Stomach (tissue), 9 donors: ENCODE results near the gene TRMT1. TPM values are rescaled to one million over a fixed set of nuclear protein-coding genes. Genes with fewer than 3 reads are reported as not detected.
A peak's percentile ranks its signal among the peaks of the same experiment; 100 is the strongest.

ENCODE experiments used
- DNase-seq, 2 donors: peaks; one replicate each; pipeline versions ENCODE4 v3.0.0 to v3.0.0-alpha.2; 2013 to 2019
- H3K27ac ChIP-seq, 5 donors: fragments of 200-600 bp in 4 of 5; sonication (generic) in 4 of 5; one replicate each; pipeline ENCODE4 v1.5.1; 2013 to 2019; ENCODE audit warnings: mild to moderate bottlenecking in 1 of 5, moderate library complexity in 1 of 5
- H3K27me3 ChIP-seq, 3 donors: fragments of 200-600 bp; sonication (generic); one replicate each; pipeline ENCODE4 v1.5.1; 2017 to 2019; ENCODE audit warnings: mixed run types in 1 of 3
- H3K36me3 ChIP-seq, 4 donors: fragments of 200-600 bp; sonication (generic); 1 replicate in 3 of 4; 2 replicates in 1 of 4; pipeline ENCODE4 v1.5.1; 2016 to 2019
- H3K4me1 ChIP-seq, 4 donors: fragments of 200-600 bp; sonication (generic); one replicate each; pipeline ENCODE4 v1.5.1; 2016 to 2019
- H3K4me3 ChIP-seq, 4 donors: fragments of 200-600 bp; sonication (generic) in 3 of 4; one replicate each; pipeline ENCODE4 v1.5.1; 2016 to 2019; ENCODE audit warnings: mild to moderate bottlenecking in 1 of 4
- H3K9me3 ChIP-seq, 4 donors: fragments of 200-600 bp; sonication (generic); one replicate each; pipeline ENCODE4 v1.5.1; 2016 to 2019
- EP300 ChIP-seq: sonication (generic); formaldehyde crosslinking; IDR thresholded peaks from one replicate; pipeline ENCODE4 v1.6.1; 2017; ENCODE audit warnings: antibody characterized with exemption
- POLR2A ChIP-seq, 4 donors: fragments of 450-650 bp; IDR thresholded peaks; one replicate each; pipeline ENCODE4 v1.6.1; 2016; ENCODE audit warnings: antibody characterized with exemption in 4 of 4, control low read depth in 2 of 4, mild to moderate bottlenecking in 1 of 4, moderate library complexity in 1 of 4
- POLR2AphosphoS5 ChIP-seq, 3 donors: sonication (generic); formaldehyde crosslinking; IDR thresholded peaks; one replicate each; pipeline ENCODE4 v1.6.1; 2016; ENCODE audit warnings: antibody characterized with exemption in 3 of 3
- WGBS, 5 donors: extraction: QIAGEN DNeasy Blood & Tissue Kit in 3 of 5; methylation state at CpG; one replicate each; pipeline versions ENCODE4 v1.1.5 to v1.1.7; 2013 to 2018; 5-methylcytosine and 5-hydroxymethylcytosine counted together
- intact Hi-C: fragments of 100-400 bp; cut with DNase I; formaldehyde crosslinking; loops from one replicate; pipeline ENCODE4 v1.15.1; 2023; ENCODE audit warnings: low total_unique reads
- polyA plus RNA-seq, 3 donors: library from polyadenylated mRNA; stranded (reverse); fragments of 200-250 nt; gene quantifications; one replicate each; pipeline ENCODE4 v1.2.3, GENCODE V29; 2013
- total RNA-seq, 5 donors: library from RNA; depleted of rRNA; stranded (reverse); fragments of >200 nt; gene quantifications; one replicate each; pipeline versions ENCODE4 v1.1.0 to v1.2.3, GENCODE V29; 2014 to 2016
- TF ChIP-seq, protein P1 (sequence below), 7 experiments: fragments of 450-650 bp in 4 of 7; fragments of 200-600 bp in 3 of 7; sonication (generic) in 3 of 7; IDR thresholded peaks; one replicate each; pipeline ENCODE4 v1.5.1; 2016 to 2019; ENCODE audit warnings: antibody characterized with exemption in 7 of 7, control low read depth in 2 of 7, mild to moderate bottlenecking in 1 of 7
- donor health status: healthy with polysubstance abuse.
- donor health status: Bipolar disorder and iron deficiency.
- donor health status: healthy.

The TRMT1 gene
- total and polyA plus RNA-seq, 8 donors = 29.6 to 373 (median 58.6) TPM

DNA sequence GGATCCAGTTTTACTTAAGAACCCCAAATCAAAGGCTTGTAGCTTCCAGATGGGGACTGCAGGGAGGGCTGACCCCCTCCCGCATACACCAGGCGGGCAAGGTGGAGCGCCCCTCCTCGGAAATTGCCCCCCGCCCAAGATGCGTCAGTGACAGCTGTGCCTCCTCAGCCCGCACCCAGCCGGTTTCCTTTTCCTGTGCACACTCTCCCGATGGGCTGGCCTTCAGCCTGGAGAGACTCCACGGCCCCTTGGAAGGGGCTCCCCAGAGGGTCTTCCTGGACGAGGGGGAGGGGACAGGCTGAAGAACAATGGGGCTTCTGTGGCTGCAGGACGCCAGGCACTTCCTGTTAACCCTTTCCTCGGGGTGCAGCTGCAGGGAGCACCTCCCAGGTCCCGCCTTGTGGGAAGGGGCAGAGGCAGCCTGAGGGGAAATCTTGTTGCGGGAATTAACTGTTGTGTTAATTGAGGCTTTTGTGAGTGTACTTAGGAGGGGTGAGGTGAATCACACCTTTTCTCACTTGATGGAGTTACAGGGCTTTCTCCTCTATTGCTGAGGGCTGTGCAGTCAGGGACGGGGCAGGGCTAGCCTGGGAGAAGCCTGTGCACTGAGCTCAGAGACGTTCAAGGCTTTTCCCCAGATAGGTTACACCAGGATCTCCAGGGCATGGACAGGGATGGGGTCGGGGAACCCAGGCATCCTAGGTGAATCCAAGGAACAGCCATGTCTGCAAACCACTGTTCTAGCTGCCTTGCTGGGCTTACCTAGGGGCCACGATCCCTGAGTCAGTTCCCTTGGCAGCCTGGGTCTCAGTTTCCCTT, 48.0 kb upstream of the TRMT1 start:
- peak; percentile 47 to 96 for DNase-seq
- peak overlapping the region; percentile 94 to 98 (median 96) for H3K27ac ChIP-seq
- peak in 2 of 3 donors; percentile 48 to 53 for TF ChIP-seq POLR2AphosphoS5 (IDR thresholded peaks at IDR 0.05)
- no peak for TF ChIP-seq EP300
- WGBS, 5 donors = 6 to 22% (median 10%) methylated on average over 11 to 19 of the region's 19 CpGs
- intact Hi-C loops = no loop called here
- H3K4me1 ChIP-seq = peaks cover 62 to 90% (median 86%) of the 10 kb centered on the region in 4 donors
- H3K27me3 ChIP-seq = no peaks in the 10 kb centered on the region
- peak overlapping the region; percentile 33 to 45 (median 40) for H3K4me3 ChIP-seq
- H3K9me3 ChIP-seq = no peaks in the 10 kb centered on the region
- H3K36me3 ChIP-seq = no peaks in the 10 kb centered on the region

DNA sequence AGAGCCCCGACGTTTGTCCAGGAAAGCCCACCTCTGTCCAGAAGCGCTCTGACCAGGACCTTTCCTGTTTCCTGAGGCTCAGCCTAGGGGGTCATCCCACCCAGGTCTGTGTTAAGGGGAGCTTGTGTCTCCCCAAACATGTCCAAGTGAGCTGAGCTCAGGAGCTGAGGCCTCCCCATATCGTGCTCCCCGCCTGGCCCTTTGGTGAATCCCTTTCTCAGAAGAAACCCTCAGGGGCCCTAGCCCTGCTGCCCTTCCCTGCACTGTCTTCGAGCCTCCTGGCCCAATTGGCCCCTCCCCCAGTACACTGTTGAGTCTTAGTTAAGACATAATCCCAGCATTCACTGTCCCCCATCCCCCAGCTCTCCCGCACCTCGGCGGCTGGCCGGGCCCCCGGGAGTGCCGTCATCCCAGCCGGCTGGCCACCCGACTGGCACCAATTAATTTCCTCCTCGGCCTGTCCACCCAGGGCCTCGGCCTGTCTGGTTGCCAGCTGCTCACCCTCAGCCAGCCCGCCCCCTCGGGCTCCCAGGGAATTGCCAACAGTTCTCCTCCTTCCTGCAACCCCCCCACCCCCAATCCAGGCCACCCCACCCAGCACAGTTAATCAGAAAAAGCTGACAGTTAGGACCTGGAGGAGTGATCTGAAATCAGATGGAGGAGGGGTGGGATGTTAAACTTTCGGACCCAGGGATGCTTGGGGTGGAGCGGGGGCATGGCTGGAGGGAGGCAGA, 47.2 kb upstream of the TRMT1 start:
- peak overlapping the region; percentile 33 to 45 (median 40) for H3K4me3 ChIP-seq
- 3 to 9% (median 7%) methylated on average over 15 to 20 of the region's 20 CpGs for WGBS, 5 donors

DNA sequence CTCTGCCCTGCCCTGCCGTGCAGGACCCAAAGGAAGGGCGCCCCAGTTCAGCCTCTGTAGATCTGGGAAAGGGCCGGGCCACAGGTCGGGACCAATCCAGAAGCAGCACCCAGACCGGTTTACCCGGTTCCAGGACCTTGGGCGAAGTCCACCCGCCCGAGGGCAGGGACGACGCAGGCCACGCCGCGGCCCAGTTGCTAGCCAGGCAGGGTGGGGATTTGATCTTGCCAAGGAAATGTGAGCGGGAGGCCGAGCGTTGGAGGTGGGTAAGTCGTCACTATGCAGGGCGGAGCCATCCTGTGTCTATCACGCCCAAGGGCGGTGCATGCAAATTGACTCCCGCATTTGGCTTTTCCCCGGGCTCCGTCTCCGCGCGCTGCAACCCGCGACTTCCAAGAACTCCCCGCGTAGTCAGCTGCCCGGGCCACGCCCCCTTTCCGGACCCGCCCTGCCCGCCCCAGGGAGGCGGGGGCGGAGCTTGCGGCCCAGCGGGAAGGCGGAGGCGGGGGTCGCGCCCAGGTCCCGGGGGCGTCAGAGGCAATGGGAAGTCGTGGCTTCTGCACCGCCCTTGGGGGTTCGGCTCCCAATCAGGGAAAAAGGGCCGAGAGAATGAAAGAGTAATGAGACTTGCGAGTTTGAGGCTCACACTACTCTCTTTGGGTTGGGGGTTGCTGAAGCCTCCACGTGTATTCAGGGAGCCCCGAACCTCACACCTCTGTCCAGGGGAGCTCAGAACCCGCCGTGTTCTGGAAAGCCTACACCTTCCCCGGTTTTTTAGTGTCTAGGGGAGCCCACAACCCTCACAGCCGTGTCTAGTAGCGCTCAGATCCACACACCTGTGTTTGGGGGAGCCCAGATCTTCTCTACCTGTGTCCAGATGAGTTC, 46.4 kb upstream of the TRMT1 start:
- Histone ChIP-seq H3K27ac (peak overlapping the region; percentile 94 to 98 (median 96)), H3K36me3 (no peaks in the 10 kb centered on the region), H3K4me3 (peak overlapping the region; percentile 33 to 45 (median 40)), H3K4me1 (peaks cover 52 to 81% (median 74%) of the 10 kb centered on the region in 4 donors), H3K9me3 (no peaks in the 10 kb centered on the region), H3K27me3 (no peaks in the 10 kb centered on the region)
- intact Hi-C loops = no loop called here
- 1 to 3% (median 2%) methylated on average over 41 to 58 of the region's 58 CpGs for WGBS, 5 donors
- DNase-seq = peak; percentile 99
- TF ChIP-seq POLR2AphosphoS5 (IDR thresholded peaks at IDR 0.05) (peak in 2 of 3 donors; percentile 90 to 95), EP300 (no peak), POLR2A (IDR thresholded peaks at IDR 0.05) (peak in 1 of 4 donors; percentile 64)
- TF ChIP-seq, protein P1, sequence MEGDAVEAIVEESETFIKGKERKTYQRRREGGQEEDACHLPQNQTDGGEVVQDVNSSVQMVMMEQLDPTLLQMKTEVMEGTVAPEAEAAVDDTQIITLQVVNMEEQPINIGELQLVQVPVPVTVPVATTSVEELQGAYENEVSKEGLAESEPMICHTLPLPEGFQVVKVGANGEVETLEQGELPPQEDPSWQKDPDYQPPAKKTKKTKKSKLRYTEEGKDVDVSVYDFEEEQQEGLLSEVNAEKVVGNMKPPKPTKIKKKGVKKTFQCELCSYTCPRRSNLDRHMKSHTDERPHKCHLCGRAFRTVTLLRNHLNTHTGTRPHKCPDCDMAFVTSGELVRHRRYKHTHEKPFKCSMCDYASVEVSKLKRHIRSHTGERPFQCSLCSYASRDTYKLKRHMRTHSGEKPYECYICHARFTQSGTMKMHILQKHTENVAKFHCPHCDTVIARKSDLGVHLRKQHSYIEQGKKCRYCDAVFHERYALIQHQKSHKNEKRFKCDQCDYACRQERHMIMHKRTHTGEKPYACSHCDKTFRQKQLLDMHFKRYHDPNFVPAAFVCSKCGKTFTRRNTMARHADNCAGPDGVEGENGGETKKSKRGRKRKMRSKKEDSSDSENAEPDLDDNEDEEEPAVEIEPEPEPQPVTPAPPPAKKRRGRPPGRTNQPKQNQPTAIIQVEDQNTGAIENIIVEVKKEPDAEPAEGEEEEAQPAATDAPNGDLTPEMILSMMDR (IDR thresholded peaks at IDR 0.05) = no peak

More for the DNA sequence above, 47.2 kb upstream of the TRMT1 start:
- intact Hi-C loops = no loop called here
- H3K27me3 ChIP-seq = no peaks in the 10 kb centered on the region
- H3K27ac ChIP-seq = peak overlapping the region; percentile 94 to 98 (median 96)
- H3K36me3 ChIP-seq = no peaks in the 10 kb centered on the region
- no peaks in the 10 kb centered on the region for H3K9me3 ChIP-seq
- H3K4me1 ChIP-seq = peaks cover 60 to 89% (median 81%) of the 10 kb centered on the region in 4 donors
- peak; percentile 51 to 69 (median 68) for TF ChIP-seq POLR2AphosphoS5 (IDR thresholded peaks at IDR 0.05)
- no peak for TF ChIP-seq EP300
- TF ChIP-seq, protein P1 (IDR thresholded peaks at IDR 0.05) = no peak
- TF ChIP-seq POLR2A (IDR thresholded peaks at IDR 0.05) = no peak
- DNase-seq = peak; percentile 76 to 93

DNA sequence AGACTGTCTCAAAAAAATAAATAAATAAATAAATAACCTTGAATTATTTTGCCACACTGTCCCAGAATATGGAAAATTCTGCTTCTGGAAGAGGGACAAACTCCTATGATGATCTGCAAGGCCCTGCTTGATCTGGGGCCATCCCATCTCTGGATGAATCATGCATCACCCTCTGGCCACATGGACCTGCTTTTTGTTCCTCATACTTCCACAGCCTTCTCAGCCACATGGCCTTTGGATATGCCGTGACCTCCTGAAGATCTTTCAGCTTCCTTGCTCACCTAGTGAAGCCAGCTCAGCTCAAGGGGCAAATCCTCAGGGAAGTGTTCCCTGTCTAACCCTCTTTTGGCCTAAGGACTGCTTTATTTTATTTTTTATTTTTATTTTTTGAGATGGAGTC, 44.0 kb upstream of the TRMT1 start:
- intact Hi-C loops = no loop called here
- 53 to 88% (median 80%) methylated on average over 1 of the region's 1 CpG for WGBS, 5 donors
- Histone ChIP-seq H3K9me3 (no peaks in the 10 kb centered on the region), H3K27ac (peak overlapping the region in 4 of 5 donors; percentile 25 to 96 (median 76)), H3K27me3 (no peaks in the 10 kb centered on the region), H3K36me3 (no peaks in the 10 kb centered on the region), H3K4me3 (no peak overlapping the region), H3K4me1 (peaks cover 41 to 80% (median 69%) of the 10 kb centered on the region in 4 donors)
- DNase-seq = no peak
- TF ChIP-seq EP300 (no peak), POLR2A (IDR thresholded peaks at IDR 0.05) (no peak), POLR2AphosphoS5 (IDR thresholded peaks at IDR 0.05) (peak in 1 of 3 donors; percentile 28)
- TF ChIP-seq, protein P1 (IDR thresholded peaks at IDR 0.05) = no peak
